GM19043 (cell line): Measurements from ENCODE around the gene SCP2D1.
"Not testable (repeated sequence)": the region's sequence is repeated elsewhere in the genome, so short reads cannot be mapped to it uniquely, and the experiment has no call there.

Source experiments
- ATAC-seq: cut with Tn5 transposase; IDR thresholded peaks from one replicate; pipeline ENCODE4 v1.9.1; 2021; ENCODE audit warnings: low read depth; ENCODE audit not compliant: unreplicated experiment

Gene SCP2D1

DNA sequence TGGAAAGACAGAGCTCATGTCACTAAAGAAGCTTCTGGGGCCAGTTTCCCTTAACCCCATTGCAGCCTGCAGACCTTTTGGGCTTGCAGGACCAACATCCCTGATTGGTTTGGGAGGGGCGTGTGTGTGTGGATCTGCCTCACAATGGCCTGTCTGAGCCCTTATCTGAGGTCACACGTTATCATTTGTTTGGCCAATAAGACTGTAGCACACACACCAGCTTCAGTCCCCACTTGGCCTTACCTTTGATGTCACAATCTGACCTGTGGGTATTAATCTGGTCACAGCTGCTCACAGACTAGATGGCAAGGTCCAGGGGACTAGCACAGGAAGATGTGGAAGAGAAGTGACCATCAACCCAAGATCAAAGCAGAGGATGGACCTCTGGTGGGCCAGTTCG, at the start of gene SCP2D1:
SCP2D1 (plus strand) TSS at position 301 of the 400 bp plus-strand sequence; CDS start at position 334, 33 bp downstream.
- no peak for ATAC-seq

DNA sequence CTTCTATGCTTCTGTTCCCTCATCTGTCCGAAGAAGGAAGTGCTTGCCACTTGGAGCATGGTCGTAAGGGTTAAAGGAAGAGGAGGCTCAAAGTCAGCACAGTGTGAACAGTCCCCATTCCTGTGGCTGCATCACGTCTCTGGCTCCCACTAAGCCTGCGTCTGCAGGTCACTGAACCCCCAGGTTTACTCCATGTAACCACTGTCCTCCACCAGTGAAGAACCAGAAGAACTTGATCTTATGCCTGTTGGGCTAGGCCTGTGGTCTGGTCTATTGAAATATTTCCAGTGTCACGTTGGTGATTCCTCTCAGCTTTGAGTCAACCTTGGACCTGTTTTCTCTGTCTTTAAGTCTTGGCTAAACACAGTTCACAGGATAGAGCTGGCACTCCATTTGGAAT, 45.9 kb upstream of the SCP2D1 start:
- ATAC-seq, result no peak

GRCh38 chr20:18773566-18773965, 40.0 kb upstream of the SCP2D1 start:
- ATAC-seq, result no peak

- ATAC-seq, result no peak
Measured at GRCh38 chr20:18774207-18774606, 39.4 kb upstream of the SCP2D1 start.

- no peak for ATAC-seq
Measured at GRCh38 chr20:18775633-18776032, 38.0 kb upstream of the SCP2D1 start.

DNA sequence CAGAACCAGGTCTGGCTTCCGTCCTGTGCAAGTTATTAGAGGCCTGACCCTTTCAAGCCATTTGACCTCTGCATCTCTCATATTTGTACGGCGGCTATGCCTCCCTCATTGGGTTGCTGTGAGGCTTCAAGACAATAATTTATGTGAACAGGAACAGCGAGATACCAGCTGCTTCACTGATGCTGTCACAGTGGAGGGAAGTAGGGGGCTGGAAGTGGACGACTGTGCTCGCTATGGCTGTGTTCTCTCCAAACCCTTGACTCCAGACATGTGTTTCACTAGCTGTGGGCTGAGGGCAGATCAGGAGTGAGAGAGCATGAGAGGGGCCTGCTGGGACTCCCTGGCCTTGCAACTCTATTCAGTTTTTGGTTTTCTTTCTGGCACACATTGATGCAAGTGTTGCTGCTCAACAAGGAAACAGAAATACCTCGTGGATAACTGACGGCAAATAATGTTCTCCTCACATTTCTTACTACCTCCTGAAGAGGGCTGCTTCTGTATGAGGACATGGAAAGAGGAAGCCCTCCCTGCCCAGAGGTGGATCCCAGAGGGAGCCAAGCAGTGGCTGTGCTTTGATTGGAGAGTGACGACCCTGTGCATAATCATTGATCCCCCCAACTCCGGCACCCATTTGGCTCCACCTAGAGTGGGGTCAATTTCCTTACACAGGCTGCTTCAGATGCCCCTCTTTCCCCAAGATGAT, 34.7 kb upstream of the SCP2D1 start:
- no peak for ATAC-seq

DNA sequence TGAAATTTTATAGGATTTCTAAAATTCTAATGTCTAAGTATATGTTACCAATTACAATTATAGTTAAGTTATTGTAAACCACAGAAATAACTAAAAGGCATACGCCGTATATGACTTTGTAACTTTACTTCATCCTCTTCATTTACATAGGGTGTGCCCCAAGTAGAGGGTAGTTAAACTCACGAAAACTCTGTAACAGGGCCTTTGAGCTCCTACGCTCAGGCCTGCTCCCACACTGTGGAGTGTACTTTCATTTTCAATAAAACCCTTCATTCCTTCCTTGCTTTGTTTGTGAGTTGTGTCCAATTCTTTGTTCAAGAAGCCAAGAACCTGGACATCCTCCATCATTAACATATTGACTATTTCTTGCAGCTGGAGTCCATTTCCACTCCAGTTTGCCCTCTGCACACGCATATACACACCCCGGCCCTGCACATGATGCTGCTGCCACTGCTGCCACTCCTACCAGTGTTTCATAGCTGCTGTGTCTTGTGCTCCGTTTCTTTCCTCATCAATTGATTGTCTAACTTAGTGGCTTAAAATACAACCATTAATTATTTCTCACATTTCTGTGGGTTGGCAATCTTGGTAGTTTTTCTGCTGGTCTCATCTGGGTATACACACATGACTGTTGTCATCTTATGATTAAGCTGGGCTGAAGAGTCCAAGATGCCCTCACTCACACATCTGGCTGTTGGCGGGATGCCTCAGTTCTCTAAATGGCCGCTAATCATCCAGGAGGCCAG, 33.0 kb upstream of the SCP2D1 start:
- ATAC-seq, result no peak

DNA sequence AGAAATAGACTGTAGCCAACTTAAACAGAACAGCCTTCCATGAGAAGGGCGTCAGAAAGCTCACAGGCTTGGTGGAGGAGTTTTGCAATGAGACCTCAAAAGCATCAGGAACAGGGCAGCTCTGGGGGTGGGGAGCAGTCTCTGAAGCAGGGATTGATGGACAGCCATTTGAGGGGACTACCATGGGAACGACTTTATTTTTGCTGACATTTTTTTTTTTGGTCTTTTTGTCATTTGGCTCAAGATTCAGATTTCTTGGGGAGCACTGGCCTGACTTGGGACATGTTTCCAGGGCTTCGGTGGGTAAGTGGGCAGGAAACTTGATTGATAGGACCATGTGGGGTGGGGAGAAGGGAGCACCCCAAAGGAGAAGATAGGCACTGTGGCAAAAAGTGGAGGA, 32.1 kb upstream of the SCP2D1 start:
- no peak for ATAC-seq

- no peak for ATAC-seq
Measured at GRCh38 chr20:18783385-18783959, 30.1 kb upstream of the SCP2D1 start.

- ATAC-seq, result not testable (repeated sequence)
Measured at GRCh38 chr20:18787046-18787445, 26.5 kb upstream of the SCP2D1 start.

- no peak for ATAC-seq
Measured at GRCh38 chr20:18788021-18788420, 25.6 kb upstream of the SCP2D1 start.

- no peak for ATAC-seq
Measured at GRCh38 chr20:18790787-18791186, 22.8 kb upstream of the SCP2D1 start.

DNA sequence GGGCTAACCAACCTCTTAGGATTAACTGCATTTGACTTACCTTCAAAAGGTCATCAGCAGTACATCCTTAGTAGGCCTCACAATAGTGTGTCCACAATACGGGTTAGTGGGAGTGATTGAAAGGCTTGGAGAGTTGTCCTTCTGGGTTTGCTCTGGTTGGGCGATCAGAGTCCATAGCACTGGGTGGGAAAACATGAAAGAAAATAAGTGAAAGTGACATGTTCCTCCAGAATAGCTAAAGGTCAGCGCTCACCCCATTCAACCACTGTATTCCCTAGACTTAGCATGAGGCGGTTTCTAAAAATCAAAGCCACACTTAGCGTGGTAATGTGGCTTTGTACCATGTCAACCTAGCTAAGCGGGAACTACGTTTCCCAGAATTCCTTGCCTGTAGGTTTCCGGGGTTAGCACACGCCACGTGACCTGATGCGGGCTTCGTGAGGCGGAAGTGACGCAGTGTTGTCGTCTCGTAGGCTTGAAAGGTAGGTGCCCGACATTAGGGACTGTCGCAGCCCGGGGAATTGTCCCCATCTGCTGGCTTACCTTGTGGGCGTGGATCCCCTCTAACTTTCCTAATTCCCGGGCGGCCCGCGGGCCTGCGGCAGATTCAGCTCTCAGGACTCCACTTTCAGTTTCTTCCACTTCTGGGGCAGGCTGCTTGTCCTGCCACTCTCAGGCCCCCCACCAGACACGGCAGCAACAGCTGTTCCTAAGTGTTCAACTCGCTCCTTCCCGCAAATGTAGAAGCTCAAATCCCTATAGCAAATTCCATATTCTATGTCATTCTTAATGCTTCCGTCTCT, 19.8 kb upstream of the SCP2D1 start:
- peak; percentile 99 for ATAC-seq

DNA sequence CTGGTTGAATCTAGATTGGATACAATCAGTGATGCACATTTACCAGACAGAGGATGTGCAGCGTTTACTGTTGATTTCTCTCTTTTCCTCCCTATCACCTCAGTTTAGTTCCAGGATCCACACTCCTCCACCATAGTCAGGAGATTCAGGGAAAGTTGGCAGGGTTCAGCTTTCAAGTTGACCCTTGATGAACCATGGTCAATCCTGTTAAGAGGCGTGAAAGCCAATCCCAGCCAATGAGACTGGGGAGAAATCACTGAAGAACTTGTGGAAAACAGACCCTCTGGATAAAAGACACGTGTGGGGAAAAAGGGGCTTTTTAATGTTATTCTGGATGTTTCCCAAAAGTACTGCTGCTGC, 19.2 kb upstream of the SCP2D1 start:
- no peak for ATAC-seq

DNA sequence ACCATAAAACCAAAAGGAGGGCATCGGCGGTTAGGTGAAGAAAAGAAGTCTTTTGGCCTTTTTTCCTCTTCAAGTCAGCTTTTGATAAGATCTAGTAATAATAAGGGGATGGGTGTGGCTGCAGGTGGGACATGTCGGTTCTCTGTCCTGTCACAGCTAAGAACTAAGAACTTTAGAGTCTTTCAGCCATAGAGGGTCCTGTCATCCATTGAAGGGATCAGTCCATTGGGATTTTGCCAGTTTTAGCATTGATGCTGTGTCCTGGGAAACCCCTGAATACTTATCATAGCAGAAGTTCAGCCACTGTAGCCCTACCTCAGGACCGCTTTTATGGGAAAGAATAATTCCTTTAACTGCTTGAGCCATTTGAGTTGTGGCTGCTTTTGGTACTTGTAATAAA, 18.2 kb upstream of the SCP2D1 start:
- no peak for ATAC-seq

GRCh38 chr20:18796282-18796833, 17.2 kb upstream of the SCP2D1 start:
- ATAC-seq, result no peak

- ATAC-seq, result no peak
Measured at GRCh38 chr20:18801516-18801915, 12.1 kb upstream of the SCP2D1 start.

- ATAC-seq, result no peak
Measured at GRCh38 chr20:18802012-18802634, 11.5 kb upstream of the SCP2D1 start.

DNA sequence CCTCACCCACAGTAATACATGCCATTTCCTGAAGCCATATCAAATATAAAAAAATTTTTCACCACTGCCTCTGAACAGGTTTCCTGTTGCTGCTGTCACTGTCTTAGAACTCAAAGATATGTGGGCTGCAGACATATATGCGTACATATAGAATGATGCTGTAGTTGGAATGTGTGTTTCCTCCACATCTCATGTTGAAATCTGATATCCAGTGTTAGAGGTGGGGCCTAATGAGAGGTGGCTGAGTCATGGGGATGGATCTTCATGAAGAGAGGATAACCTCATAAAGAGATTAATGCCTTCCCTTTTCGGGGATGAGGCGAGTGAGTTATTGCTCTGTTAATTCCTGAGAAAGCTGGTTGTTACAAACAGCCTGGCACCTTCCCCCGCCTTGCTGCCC, 7.7 kb upstream of the SCP2D1 start:
- ATAC-seq, result no peak

DNA sequence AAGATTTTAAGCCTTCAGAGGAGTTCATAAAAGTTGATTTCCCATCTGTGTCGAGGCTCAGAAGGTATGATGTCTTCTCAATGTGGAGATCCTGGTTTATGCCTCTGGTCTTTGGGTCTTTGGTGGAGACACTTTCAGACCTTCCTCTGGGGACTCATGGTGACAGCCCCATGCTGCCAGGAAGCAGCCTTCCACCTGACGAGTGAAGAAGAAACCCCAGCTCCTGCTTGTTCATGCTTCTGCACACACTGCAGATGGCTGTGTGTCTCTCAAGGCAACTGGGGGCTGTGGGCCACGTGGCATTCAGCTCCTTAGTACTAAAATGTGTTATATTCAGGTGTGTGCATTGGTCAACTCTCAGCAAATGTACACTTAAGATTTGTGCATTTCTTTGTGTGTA, 4.9 kb upstream of the SCP2D1 start:
- ATAC-seq, result no peak
